ENCODE data around the gene SHISA5. TPM values are rescaled to one million over a fixed set of nuclear protein-coding genes. Genes with fewer than 3 reads are reported as not detected.

The SHISA5 gene
- total and polyA plus RNA-seq, 2 experiments from 2014 or later = 192 to 369 TPM

DNA sequence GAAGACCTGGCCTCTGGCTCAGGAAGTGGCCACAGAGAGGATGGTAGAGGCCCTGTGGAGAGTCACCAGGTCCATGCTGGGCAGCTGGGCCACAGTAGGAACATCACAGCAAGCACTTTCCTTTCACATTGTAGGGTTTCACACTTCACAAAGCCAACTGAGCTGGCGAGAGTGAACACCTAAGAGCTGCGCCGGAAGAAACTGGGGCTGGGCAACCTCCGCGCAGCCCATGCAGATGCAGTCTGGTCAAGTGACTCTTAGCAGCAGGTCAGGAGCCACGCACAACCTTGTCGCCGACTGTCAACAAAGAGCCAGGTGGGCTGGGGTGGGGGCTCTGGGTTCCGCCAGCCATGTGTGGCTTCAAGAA, 15.3 kb upstream of the SHISA5 start:
- DNase-seq (ENCODE audit: low spot score) = no peak
- TF ChIP-seq EZH2 (IDR thresholded peaks at IDR 0.05; ENCODE audit: borderline replicate concordance) (no peak), EZH2phosphoT487 (IDR thresholded peaks at IDR 0.05; ENCODE audit: low read depth, severe bottlenecking, unreplicated experiment) (no peak)
- TF ChIP-seq, protein P1, sequence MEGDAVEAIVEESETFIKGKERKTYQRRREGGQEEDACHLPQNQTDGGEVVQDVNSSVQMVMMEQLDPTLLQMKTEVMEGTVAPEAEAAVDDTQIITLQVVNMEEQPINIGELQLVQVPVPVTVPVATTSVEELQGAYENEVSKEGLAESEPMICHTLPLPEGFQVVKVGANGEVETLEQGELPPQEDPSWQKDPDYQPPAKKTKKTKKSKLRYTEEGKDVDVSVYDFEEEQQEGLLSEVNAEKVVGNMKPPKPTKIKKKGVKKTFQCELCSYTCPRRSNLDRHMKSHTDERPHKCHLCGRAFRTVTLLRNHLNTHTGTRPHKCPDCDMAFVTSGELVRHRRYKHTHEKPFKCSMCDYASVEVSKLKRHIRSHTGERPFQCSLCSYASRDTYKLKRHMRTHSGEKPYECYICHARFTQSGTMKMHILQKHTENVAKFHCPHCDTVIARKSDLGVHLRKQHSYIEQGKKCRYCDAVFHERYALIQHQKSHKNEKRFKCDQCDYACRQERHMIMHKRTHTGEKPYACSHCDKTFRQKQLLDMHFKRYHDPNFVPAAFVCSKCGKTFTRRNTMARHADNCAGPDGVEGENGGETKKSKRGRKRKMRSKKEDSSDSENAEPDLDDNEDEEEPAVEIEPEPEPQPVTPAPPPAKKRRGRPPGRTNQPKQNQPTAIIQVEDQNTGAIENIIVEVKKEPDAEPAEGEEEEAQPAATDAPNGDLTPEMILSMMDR (IDR thresholded peaks at IDR 0.05; ENCODE audit: poor library complexity) = no peak
- Histone ChIP-seq H3K9me2 (replicated peaks; ENCODE audit: insufficient read depth) (no peaks in the 10 kb centered on the region), H3K79me2 (no peaks in the 10 kb centered on the region), H3K4me2 (no peak overlapping the region), H3K36me3 (replicated peaks; ENCODE audit: insufficient read depth, low read depth) (no peaks in the 10 kb centered on the region), H3K9me3 (ENCODE audit: low read depth) (no peaks in the 10 kb centered on the region), H3K27me3 (no peaks in the 10 kb centered on the region), H3K27ac (no peak overlapping the region), H4K20me1 (ENCODE audit: insufficient read depth, poor library complexity, severe bottlenecking) (no peaks in the 10 kb centered on the region), H3K4me1 (ENCODE audit: insufficient read depth) (no peaks in the 10 kb centered on the region), H3K4me3 (no peak overlapping the region), H2AFZ (no peak overlapping the region)
- 96% methylated on average over 9 of the region's 9 CpGs for WGBS (ENCODE audit: low lambda C conversion rate, missing lambda C conversion rate)

DNA sequence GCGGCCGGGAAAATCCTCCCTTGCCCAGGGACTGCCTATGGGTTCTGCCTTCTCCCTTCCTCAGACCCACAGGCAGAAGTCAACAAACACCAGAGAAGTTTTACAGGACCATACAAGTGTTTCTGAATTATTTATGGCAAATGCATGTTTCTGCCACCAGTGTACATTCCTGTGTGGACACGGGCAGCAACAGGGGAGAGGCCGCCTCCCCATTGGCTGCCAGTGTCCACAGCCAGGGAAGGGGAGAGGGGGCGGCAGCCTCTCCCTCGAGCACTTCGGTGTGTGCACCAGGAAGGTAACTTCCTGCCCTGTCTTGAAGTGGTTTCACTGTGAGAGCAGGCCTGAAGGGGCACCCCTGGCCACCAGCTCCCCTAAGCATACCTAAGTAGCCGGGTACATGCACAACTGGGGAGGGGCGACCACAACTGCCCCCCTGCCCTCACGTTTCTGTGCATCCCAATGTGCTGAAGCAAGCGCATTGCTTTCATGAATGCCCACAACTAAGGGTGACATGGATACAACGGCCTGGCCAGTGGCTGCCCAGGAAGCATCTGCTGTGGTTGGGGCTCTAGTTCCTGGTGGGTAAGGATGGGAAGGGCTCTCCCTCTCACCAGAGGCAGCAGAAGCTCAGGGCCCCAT, 14.8 kb upstream of the SHISA5 start:
- H2AFZ ChIP-seq = no peak overlapping the region

DNA sequence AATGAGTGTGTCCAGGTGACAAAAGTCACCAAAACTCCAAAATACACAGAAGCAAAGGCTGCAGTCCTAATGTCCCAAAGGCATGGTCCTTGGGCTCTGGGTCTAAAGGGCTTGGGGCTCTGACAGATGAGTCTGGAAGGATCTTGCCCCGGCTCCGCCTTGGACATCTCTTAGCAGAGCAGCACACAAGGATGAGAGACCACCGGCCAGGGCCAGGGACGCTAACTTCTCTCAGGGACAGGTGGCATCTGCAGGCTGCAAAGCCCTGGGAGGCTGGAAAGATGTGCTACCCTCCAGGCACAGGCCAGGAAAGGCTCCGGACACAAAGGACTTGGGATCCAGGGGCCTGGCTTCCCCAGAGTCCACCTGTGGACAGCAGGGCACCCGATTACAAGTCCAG, 14.1 kb upstream of the SHISA5 start:
- no peak for DNase-seq (ENCODE audit: low spot score)
- H3K9me2 ChIP-seq (replicated peaks; ENCODE audit: insufficient read depth) = no peaks in the 10 kb centered on the region
- no peak overlapping the region for H3K4me3 ChIP-seq
- H2AFZ ChIP-seq = no peak overlapping the region
- no peaks in the 10 kb centered on the region for H3K9me3 ChIP-seq (ENCODE audit: low read depth)
- H4K20me1 ChIP-seq (ENCODE audit: insufficient read depth, poor library complexity, severe bottlenecking) = no peaks in the 10 kb centered on the region
- no peak overlapping the region for H3K4me2 ChIP-seq
- H3K27me3 ChIP-seq = no peaks in the 10 kb centered on the region
- H3K79me2 ChIP-seq = no peaks in the 10 kb centered on the region
- WGBS (ENCODE audit: low lambda C conversion rate, missing lambda C conversion rate) = 89% methylated on average over 6 of the region's 6 CpGs
- no peak overlapping the region for H3K27ac ChIP-seq
- no peaks in the 10 kb centered on the region for H3K36me3 ChIP-seq (replicated peaks; ENCODE audit: insufficient read depth, low read depth)
- TF ChIP-seq EZH2 (IDR thresholded peaks at IDR 0.05; ENCODE audit: borderline replicate concordance) (no peak), EZH2phosphoT487 (IDR thresholded peaks at IDR 0.05; ENCODE audit: low read depth, severe bottlenecking, unreplicated experiment) (no peak)
- TF ChIP-seq, protein P1 (IDR thresholded peaks at IDR 0.05; ENCODE audit: poor library complexity) = no peak
- H3K4me1 ChIP-seq (ENCODE audit: insufficient read depth) = no peaks in the 10 kb centered on the region

More for the DNA sequence above, 14.8 kb upstream of the SHISA5 start:
- H3K36me3 ChIP-seq (replicated peaks; ENCODE audit: insufficient read depth, low read depth) = no peaks in the 10 kb centered on the region
- H3K79me2 ChIP-seq = no peaks in the 10 kb centered on the region
- no peaks in the 10 kb centered on the region for H4K20me1 ChIP-seq (ENCODE audit: insufficient read depth, poor library complexity, severe bottlenecking)
- H3K9me2 ChIP-seq (replicated peaks; ENCODE audit: insufficient read depth) = no peaks in the 10 kb centered on the region
- no peak overlapping the region for H3K27ac ChIP-seq
- 81% methylated on average over 12 of the region's 12 CpGs for WGBS (ENCODE audit: low lambda C conversion rate, missing lambda C conversion rate)
- H3K4me2 ChIP-seq = no peak overlapping the region
- no peaks in the 10 kb centered on the region for H3K4me1 ChIP-seq (ENCODE audit: insufficient read depth)
- H3K9me3 ChIP-seq (ENCODE audit: low read depth) = no peaks in the 10 kb centered on the region
- no peaks in the 10 kb centered on the region for H3K27me3 ChIP-seq
- H3K4me3 ChIP-seq = no peak overlapping the region
- no peak for DNase-seq (ENCODE audit: low spot score)
- TF ChIP-seq EZH2 (IDR thresholded peaks at IDR 0.05; ENCODE audit: borderline replicate concordance) (no peak), EZH2phosphoT487 (IDR thresholded peaks at IDR 0.05; ENCODE audit: low read depth, severe bottlenecking, unreplicated experiment) (no peak)
- TF ChIP-seq, protein P1 (IDR thresholded peaks at IDR 0.05; ENCODE audit: poor library complexity) = no peak
